Measurements from ENCODE around the gene LGALS8.

DNA sequence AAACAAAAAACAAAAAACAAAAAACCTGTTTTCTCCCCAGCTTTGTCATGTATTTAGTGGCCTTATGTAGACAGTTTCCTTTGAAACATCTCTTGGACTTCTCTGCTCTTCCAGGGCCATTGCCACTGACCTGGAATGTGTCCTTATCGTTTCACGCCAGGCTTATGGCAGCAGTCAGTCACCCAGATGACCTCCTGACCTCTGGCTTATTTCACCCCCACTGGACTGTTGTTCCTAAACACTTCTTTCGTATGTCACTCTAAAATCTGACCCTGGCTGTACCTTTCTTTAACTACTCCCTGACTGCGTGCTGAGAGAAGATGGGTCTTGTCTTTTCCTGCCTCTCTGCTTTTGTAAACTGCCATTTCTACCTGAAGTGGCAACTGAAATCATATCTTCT, 9.1 kb downstream of the LGALS8 start:
- TF ChIP-seq, protein P1, sequence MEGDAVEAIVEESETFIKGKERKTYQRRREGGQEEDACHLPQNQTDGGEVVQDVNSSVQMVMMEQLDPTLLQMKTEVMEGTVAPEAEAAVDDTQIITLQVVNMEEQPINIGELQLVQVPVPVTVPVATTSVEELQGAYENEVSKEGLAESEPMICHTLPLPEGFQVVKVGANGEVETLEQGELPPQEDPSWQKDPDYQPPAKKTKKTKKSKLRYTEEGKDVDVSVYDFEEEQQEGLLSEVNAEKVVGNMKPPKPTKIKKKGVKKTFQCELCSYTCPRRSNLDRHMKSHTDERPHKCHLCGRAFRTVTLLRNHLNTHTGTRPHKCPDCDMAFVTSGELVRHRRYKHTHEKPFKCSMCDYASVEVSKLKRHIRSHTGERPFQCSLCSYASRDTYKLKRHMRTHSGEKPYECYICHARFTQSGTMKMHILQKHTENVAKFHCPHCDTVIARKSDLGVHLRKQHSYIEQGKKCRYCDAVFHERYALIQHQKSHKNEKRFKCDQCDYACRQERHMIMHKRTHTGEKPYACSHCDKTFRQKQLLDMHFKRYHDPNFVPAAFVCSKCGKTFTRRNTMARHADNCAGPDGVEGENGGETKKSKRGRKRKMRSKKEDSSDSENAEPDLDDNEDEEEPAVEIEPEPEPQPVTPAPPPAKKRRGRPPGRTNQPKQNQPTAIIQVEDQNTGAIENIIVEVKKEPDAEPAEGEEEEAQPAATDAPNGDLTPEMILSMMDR (IDR thresholded peaks at IDR 0.05; ENCODE audit: insufficient read depth, low read length) = no peak
- TF ChIP-seq, protein P2, sequence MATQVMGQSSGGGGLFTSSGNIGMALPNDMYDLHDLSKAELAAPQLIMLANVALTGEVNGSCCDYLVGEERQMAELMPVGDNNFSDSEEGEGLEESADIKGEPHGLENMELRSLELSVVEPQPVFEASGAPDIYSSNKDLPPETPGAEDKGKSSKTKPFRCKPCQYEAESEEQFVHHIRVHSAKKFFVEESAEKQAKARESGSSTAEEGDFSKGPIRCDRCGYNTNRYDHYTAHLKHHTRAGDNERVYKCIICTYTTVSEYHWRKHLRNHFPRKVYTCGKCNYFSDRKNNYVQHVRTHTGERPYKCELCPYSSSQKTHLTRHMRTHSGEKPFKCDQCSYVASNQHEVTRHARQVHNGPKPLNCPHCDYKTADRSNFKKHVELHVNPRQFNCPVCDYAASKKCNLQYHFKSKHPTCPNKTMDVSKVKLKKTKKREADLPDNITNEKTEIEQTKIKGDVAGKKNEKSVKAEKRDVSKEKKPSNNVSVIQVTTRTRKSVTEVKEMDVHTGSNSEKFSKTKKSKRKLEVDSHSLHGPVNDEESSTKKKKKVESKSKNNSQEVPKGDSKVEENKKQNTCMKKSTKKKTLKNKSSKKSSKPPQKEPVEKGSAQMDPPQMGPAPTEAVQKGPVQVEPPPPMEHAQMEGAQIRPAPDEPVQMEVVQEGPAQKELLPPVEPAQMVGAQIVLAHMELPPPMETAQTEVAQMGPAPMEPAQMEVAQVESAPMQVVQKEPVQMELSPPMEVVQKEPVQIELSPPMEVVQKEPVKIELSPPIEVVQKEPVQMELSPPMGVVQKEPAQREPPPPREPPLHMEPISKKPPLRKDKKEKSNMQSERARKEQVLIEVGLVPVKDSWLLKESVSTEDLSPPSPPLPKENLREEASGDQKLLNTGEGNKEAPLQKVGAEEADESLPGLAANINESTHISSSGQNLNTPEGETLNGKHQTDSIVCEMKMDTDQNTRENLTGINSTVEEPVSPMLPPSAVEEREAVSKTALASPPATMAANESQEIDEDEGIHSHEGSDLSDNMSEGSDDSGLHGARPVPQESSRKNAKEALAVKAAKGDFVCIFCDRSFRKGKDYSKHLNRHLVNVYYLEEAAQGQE (IDR thresholded peaks at IDR 0.05; ENCODE audit: insufficient replicate concordance, low read depth) = no peak

All from HL-60 (cell line).